ENCODE measurements around the gene ADTRP.

GRCh38 chr6:11701573-11701972 is 77.0 kb downstream of the ADTRP start:
- TF ChIP-seq, protein P1, sequence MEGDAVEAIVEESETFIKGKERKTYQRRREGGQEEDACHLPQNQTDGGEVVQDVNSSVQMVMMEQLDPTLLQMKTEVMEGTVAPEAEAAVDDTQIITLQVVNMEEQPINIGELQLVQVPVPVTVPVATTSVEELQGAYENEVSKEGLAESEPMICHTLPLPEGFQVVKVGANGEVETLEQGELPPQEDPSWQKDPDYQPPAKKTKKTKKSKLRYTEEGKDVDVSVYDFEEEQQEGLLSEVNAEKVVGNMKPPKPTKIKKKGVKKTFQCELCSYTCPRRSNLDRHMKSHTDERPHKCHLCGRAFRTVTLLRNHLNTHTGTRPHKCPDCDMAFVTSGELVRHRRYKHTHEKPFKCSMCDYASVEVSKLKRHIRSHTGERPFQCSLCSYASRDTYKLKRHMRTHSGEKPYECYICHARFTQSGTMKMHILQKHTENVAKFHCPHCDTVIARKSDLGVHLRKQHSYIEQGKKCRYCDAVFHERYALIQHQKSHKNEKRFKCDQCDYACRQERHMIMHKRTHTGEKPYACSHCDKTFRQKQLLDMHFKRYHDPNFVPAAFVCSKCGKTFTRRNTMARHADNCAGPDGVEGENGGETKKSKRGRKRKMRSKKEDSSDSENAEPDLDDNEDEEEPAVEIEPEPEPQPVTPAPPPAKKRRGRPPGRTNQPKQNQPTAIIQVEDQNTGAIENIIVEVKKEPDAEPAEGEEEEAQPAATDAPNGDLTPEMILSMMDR (IDR thresholded peaks at IDR 0.05; ENCODE audit: insufficient read depth, low read length, poor library complexity, severe bottlenecking) = no peak
- no peak for TF ChIP-seq EZH2phosphoT487 (conservative IDR thresholded peaks at IDR 0.05; ENCODE audit: low read length)
